GM21528 (cell line): ENCODE results near the gene COQ10A.
"Not testable (repeated sequence)": the region's sequence is repeated elsewhere in the genome, so short reads cannot be mapped to it uniquely, and the experiment has no call there.

Experiments used
- ATAC-seq: cut with Tn5 transposase; IDR thresholded peaks from one replicate; pipeline ENCODE4 v1.9.1; 2021; ENCODE audit warnings: mild to moderate bottlenecking, moderate library complexity; ENCODE audit not compliant: unreplicated experiment, low FRiP score

Gene COQ10A

GRCh38 chr12:56272468-56272867, 5.7 kb downstream of the COQ10A start:
- not testable (repeated sequence) for ATAC-seq

- no peak for ATAC-seq
Observed at GRCh38 chr12:56274299-56274698, 7.6 kb downstream of the COQ10A start.

- ATAC-seq = no peak
Observed at GRCh38 chr12:56278905-56279304, 12.2 kb downstream of the COQ10A start.

- no peak for ATAC-seq
Observed at GRCh38 chr12:56280849-56281248, 14.1 kb downstream of the COQ10A start.

GRCh38 chr12:56282030-56282429, 15.3 kb downstream of the COQ10A start:
- ATAC-seq = no peak

- ATAC-seq = no peak
Observed at GRCh38 chr12:56282579-56282978, 15.8 kb downstream of the COQ10A start.

- ATAC-seq = not testable (repeated sequence)
Observed at GRCh38 chr12:56284263-56284662, 17.5 kb downstream of the COQ10A start.

- no peak for ATAC-seq
Observed at GRCh38 chr12:56286044-56286830, 19.5 kb downstream of the COQ10A start.

- no peak for ATAC-seq
Observed at GRCh38 chr12:56288705-56289387, 22.1 kb downstream of the COQ10A start.

- ATAC-seq = no peak
Observed at GRCh38 chr12:56293795-56294194, 27.1 kb downstream of the COQ10A start.

- no peak for ATAC-seq
Observed at GRCh38 chr12:56296295-56296694, 29.6 kb downstream of the COQ10A start.

GRCh38 chr12:56297400-56297799, 30.7 kb downstream of the COQ10A start:
- ATAC-seq = no peak

- ATAC-seq = no peak
Observed at GRCh38 chr12:56298828-56299227, 32.1 kb downstream of the COQ10A start.

- peak; percentile 17 for ATAC-seq
Observed at GRCh38 chr12:56299308-56299852, 32.6 kb downstream of the COQ10A start.

- ATAC-seq = peak; percentile 89
Observed at GRCh38 chr12:56299853-56300643, 33.3 kb downstream of the COQ10A start, which contains the start of gene CS. Gene CS (minus strand): TSS chr12:56300330. CDS start chr12:56300201, 129 bp downstream.

- ATAC-seq = no peak
Observed at GRCh38 chr12:56300644-56301464, 34.1 kb downstream of the COQ10A start.

- no peak for ATAC-seq
Observed at GRCh38 chr12:56304276-56304675, 37.5 kb downstream of the COQ10A start.

- ATAC-seq = no peak
Observed at GRCh38 chr12:56304872-56305590, 38.3 kb downstream of the COQ10A start.
